Measurements from ENCODE around the gene HSD17B11.

The HSD17B11 gene

DNA sequence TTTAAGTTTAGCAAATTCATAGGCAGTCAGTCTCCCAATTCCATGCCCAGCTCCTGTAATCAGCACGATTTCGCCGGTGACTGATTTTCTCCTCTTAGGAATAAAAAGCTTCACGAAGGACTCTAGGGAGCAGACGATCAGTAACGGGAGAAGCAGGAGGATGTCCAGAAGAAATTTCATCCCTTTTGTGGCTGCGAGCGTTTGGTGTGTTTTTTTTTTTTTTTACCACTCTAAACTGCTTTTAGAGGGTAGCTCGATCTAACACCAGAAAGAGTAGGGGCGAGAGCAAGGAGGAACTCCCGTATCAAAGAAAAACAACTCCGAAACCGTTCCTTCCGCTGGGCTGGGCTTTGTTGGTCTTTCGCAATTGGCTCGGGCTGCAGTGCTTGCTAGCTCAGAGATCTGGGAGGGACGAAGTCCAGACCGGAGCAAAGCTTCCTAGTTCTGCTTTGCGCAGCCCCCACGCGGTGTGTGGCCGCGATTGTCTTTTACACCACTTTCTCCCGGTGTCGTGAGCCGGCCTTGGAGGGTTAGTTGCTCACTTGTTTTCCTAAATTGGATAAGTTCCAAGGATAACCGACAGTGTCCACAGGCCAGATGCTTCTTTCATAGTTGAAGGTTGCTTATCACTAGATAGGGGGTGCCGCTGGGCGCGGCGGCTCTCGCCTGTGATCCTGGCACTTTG, at the start of gene HSD17B11 (continued):
- TF ChIP-seq, protein P1, sequence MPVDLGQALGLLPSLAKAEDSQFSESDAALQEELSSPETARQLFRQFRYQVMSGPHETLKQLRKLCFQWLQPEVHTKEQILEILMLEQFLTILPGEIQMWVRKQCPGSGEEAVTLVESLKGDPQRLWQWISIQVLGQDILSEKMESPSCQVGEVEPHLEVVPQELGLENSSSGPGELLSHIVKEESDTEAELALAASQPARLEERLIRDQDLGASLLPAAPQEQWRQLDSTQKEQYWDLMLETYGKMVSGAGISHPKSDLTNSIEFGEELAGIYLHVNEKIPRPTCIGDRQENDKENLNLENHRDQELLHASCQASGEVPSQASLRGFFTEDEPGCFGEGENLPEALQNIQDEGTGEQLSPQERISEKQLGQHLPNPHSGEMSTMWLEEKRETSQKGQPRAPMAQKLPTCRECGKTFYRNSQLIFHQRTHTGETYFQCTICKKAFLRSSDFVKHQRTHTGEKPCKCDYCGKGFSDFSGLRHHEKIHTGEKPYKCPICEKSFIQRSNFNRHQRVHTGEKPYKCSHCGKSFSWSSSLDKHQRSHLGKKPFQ (tag by site-specific recombination; IDR thresholded peaks at IDR 0.05) = no peak
- TF ChIP-seq ZNF423 (tag by site-specific recombination; IDR thresholded peaks at IDR 0.05) (no peak), ZNF341 (tag by site-specific recombination; IDR thresholded peaks at IDR 0.05; ENCODE audit: low read depth) (no peak), ZNF169 (tag by site-specific recombination; IDR thresholded peaks at IDR 0.05) (no peak), ZXDB (tag by site-specific recombination; IDR thresholded peaks at IDR 0.05) (peak; percentile 22; the same call in 1 of the 2 replicates), ZNF747 (tag by site-specific recombination; IDR thresholded peaks at IDR 0.05) (no peak), ZNF623 (tag by site-specific recombination; IDR thresholded peaks at IDR 0.05) (no peak), SCRT2 (tag by site-specific recombination; IDR thresholded peaks at IDR 0.05) (no peak), KLF10 (tag by site-specific recombination; IDR thresholded peaks at IDR 0.05) (no peak), ZNF768 (tag by site-specific recombination; IDR thresholded peaks at IDR 0.05) (no peak), ZNF394 (tag by site-specific recombination; IDR thresholded peaks at IDR 0.05; ENCODE audit: borderline replicate concordance) (peak; percentile 16; the same call in 1 of the 2 replicates), ZFP41 (tag by site-specific recombination; IDR thresholded peaks at IDR 0.05; ENCODE audit: borderline replicate concordance) (no peak), ZNF830 (tag by site-specific recombination; IDR thresholded peaks at IDR 0.05; ENCODE audit: low read depth) (no peak), ZNF658 (tag by site-specific recombination; IDR thresholded peaks at IDR 0.05) (no peak), ZNF571 (tag by site-specific recombination; IDR thresholded peaks at IDR 0.05) (no peak), ZFP3 (tag by site-specific recombination; IDR thresholded peaks at IDR 0.05; ENCODE audit: low read depth) (no peak), FEZF1 (tag by site-specific recombination; IDR thresholded peaks at IDR 0.05) (peak; percentile 92), ZNF37A (tag by site-specific recombination; IDR thresholded peaks at IDR 0.05) (no peak), ZNF544 (tag by site-specific recombination; IDR thresholded peaks at IDR 0.05) (no peak), ZNF843 (tag by site-specific recombination; IDR thresholded peaks at IDR 0.05) (no peak), ZSCAN30 (tag by site-specific recombination; IDR thresholded peaks at IDR 0.05) (peak; percentile 52; the same call in 1 of the 2 replicates), ZNF600 (tag by site-specific recombination; IDR thresholded peaks at IDR 0.05) (peak; percentile 97), ZNF292 (tag by site-specific recombination; IDR thresholded peaks at IDR 0.05; ENCODE audit: borderline replicate concordance, low read depth) (no peak), ZNF248 (tag by site-specific recombination; IDR thresholded peaks at IDR 0.05) (no peak), ZNF266 (tag by site-specific recombination; IDR thresholded peaks at IDR 0.05; ENCODE audit: low read depth) (no peak), MYNN (tag by site-specific recombination; IDR thresholded peaks at IDR 0.05; ENCODE audit: borderline replicate concordance) (no peak), ZNF776 (tag by site-specific recombination; IDR thresholded peaks at IDR 0.05; ENCODE audit: borderline replicate concordance) (no peak), ZNF610 (tag by site-specific recombination; IDR thresholded peaks at IDR 0.05; ENCODE audit: borderline replicate concordance) (0 out of 2 replicates have a peak, but pooled peaks have one; percentile 23), YY1 (tag by site-specific recombination; IDR thresholded peaks at IDR 0.05) (no peak), ZNF354C (tag by site-specific recombination; IDR thresholded peaks at IDR 0.05; ENCODE audit: borderline replicate concordance, low read depth) (no peak), HOXD13 (CRISPR knock-in tag; IDR thresholded peaks at IDR 0.05; ENCODE audit: borderline replicate concordance) (no peak), REPIN1 (tag by site-specific recombination; IDR thresholded peaks at IDR 0.05; ENCODE audit: low read depth) (no peak), ZNF114 (tag by site-specific recombination; IDR thresholded peaks at IDR 0.05) (no peak), ZNF529 (tag by site-specific recombination; IDR thresholded peaks at IDR 0.05; ENCODE audit: insufficient replicate concordance) (no peak), ZNF24 (tag by site-specific recombination; IDR thresholded peaks at IDR 0.05) (no peak), ZNF302 (tag by site-specific recombination; IDR thresholded peaks at IDR 0.05; ENCODE audit: low read depth) (no peak)
- TF ChIP-seq, protein P2, sequence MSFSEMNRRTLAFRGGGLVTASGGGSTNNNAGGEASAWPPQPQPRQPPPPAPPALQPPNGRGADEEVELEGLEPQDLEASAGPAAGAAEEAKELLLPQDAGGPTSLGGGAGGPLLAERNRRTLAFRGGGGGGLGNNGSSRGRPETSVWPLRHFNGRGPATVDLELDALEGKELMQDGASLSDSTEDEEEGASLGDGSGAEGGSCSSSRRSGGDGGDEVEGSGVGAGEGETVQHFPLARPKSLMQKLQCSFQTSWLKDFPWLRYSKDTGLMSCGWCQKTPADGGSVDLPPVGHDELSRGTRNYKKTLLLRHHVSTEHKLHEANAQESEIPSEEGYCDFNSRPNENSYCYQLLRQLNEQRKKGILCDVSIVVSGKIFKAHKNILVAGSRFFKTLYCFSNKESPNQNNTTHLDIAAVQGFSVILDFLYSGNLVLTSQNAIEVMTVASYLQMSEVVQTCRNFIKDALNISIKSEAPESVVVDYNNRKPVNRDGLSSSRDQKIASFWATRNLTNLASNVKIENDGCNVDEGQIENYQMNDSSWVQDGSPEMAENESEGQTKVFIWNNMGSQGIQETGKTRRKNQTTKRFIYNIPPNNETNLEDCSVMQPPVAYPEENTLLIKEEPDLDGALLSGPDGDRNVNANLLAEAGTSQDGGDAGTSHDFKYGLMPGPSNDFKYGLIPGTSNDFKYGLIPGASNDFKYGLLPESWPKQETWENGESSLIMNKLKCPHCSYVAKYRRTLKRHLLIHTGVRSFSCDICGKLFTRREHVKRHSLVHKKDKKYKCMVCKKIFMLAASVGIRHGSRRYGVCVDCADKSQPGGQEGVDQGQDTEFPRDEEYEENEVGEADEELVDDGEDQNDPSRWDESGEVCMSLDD (tag by site-specific recombination; IDR thresholded peaks at IDR 0.05) = no peak
- TF ChIP-seq, protein P3, sequence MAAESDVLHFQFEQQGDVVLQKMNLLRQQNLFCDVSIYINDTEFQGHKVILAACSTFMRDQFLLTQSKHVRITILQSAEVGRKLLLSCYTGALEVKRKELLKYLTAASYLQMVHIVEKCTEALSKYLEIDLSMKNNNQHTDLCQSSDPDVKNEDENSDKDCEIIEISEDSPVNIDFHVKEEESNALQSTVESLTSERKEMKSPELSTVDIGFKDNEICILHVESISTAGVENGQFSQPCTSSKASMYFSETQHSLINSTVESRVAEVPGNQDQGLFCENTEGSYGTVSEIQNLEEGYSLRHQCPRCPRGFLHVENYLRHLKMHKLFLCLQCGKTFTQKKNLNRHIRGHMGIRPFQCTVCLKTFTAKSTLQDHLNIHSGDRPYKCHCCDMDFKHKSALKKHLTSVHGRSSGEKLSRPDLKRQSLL (tag by site-specific recombination; IDR thresholded peaks at IDR 0.05) = no peak

All from HEK293 (cell line).